Sigmoid colon (tissue), 4 donors: ENCODE measurements around the gene TMEM198.

ENCODE experiments used
- CTCF ChIP-seq, 4 experiments: fragments of 450-650 bp in 3 of 4; fragments of 200-600 bp in 1 of 4; IDR thresholded peaks; one replicate each; pipeline ENCODE4 v1.5.1; 2016 to 2019; ENCODE audit warnings: antibody characterized with exemption in 4 of 4, mild to moderate bottlenecking in 3 of 4, moderate library complexity in 2 of 4
- POLR2AphosphoS5 ChIP-seq, 4 donors: sonication (generic); formaldehyde crosslinking; IDR thresholded peaks; one replicate each; pipeline ENCODE4 v1.6.1; 2017; ENCODE audit warnings: antibody characterized with exemption in 4 of 4

DNA sequence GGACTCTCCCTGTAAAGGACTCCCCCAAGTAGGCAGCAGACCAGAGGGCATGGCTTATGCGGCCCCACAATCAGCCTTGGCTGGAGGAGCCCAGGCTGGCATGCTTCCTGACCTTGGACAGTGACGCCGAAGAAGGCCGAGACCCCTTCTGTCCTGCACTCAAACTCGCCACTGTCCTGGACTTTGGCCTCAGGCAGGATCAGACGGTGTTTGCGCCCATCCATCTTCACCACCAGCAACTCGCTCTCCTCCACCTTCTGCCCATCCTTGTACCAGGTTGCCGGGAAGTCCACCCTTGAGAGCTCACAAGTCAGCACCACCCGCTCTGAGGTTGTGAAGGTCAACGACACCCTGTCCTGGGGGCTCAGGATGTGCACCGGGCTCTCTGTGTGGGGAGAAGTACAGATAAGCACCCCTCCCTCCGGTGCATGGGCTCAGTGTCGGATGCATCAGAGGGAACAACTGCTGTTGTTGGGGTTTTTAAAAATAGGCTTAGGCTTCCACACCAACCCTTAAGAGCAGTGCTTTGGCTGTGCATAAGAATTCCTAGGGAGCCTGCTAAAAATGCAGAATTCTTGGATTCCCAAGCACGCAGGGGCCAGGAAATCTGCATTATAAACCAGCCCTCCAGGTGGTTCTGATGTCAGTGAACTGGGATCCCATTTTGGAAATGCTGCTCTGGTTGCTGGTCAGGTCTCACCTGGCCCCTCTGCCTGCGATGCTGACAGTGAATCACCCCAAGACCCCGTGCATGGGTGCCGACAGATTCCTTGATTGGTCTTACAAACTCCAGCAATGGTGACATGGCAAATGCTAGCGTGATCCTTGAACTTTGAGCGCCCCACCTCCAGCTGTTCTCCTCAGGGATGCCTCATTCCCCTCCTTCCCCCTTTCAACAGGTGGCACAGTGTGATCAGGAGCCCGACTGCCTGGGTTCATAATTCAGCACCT lies 21.6 kb downstream of the TMEM198 start:
- no peak for TF ChIP-seq CTCF (IDR thresholded peaks at IDR 0.05)
- TF ChIP-seq POLR2AphosphoS5 (IDR thresholded peaks at IDR 0.05): no peak
